ENCODE data around the gene METTL2B. TPM values are rescaled to one million over a fixed set of nuclear protein-coding genes. Genes with fewer than 3 reads are reported as not detected.
"Not testable (repeated sequence)": the region's sequence is repeated elsewhere in the genome, so short reads cannot be mapped to it uniquely, and the experiment has no call there.

Gene METTL2B
- total RNA-seq, 2 donors from 2014 or later = 24.7 to 28.0 TPM

DNA sequence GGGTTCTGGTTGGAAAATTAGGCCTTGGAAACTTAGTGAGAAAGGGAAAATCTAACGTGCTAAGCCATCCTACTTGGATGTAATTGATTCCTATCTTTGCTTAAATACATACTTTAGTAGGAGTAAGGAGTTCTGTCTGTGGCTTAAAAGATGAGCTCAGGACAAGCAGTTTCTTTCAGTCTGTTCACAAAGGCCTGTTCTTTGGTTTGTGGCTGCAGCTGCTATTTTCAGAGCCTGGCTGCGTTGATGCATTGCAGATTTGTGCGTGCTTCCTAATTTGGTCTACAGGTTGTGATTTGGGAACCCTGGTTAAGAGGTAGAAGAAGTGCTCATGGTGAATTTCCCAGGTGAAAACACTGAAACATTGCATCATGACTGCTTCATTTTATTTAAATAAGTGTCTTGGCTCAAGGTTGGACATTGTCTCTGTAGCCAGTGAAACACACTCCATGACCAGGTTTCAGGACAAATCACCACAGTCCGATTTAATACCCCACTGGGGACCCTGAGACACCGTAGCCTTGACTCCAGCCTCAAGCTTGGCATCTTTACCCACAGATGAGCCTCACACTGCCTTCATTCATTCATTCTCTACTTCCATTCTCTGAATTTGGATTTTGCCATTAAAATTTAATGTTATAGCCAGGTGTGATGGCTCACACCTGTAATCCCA, 30.9 kb downstream of the METTL2B start:
- intact Hi-C loops (cut with DNase I, micrococcal nuclease); DNase-seq; ATAC-seq: not testable (repeated sequence)

GRCh38 chr7:128511692-128512091, 35.1 kb downstream of the METTL2B start:
- ATAC-seq; DNase-seq; intact Hi-C loops (cut with DNase I, micrococcal nuclease): not testable (repeated sequence)

GRCh38 chr7:128515232-128515631, 38.7 kb downstream of the METTL2B start:
- DNase-seq; intact Hi-C loops (cut with DNase I, micrococcal nuclease); ATAC-seq: not testable (repeated sequence)

DNA sequence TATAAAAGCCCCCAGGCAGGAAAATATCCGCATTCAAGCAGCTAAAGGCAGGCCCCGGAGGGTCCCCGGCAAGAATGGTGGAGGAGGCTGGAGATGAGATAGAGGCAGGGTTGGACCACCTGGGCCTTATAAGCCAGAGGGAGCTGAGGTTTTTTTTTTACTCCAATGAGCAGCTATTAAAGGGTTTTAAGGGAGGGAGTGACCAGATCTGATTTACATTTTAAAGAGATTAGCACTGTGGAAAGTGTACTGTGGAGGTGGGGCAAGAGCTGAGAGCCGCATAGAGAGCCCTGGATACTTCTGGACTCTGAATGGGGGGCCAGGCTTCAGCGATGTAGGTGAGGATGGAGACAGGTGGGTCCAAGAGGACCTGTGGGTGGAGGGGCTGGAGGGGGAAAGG, 40.5 kb downstream of the METTL2B start:
- intact Hi-C loops (cut with DNase I, micrococcal nuclease); ATAC-seq; DNase-seq: not testable (repeated sequence)

GRCh38 chr7:128523226-128523931, 46.8 kb downstream of the METTL2B start:
- DNase-seq (peak; percentile 93 to 95), ATAC-seq (peak; percentile 88)
- intact Hi-C loops (cut with DNase I, micrococcal nuclease) = not testable (repeated sequence)

GRCh38 chr7:128523932-128524524, 47.5 kb downstream of the METTL2B start:
- DNase-seq (peak; percentile 49 to 53), ATAC-seq (peak; percentile 86)
- intact Hi-C loops (cut with DNase I, micrococcal nuclease) = not testable (repeated sequence)

DNA sequence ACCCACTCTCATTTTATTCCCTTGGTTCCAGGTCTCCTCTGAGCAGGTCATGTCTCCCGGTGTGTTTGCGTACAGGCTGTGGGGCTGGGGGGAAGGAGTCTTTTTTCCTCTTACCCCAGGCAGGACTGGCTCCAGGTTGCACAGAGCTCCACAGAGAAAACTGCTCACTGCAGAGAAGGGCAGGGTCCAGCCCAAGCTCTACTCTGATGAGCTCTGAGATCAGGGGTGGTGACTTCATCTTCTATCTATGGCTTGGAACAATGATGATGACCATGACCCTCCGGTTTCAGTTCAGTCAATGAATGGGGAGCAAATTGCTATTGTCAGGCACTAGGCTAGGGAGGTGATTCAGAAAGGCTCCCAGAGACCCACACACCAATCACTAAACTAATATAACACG, 49.0 kb downstream of the METTL2B start:
- DNase-seq; ATAC-seq; intact Hi-C loops (cut with DNase I, micrococcal nuclease): not testable (repeated sequence)

GRCh38 chr7:128526062-128526466, 49.5 kb downstream of the METTL2B start:
- ATAC-seq; DNase-seq; intact Hi-C loops (cut with DNase I, micrococcal nuclease): not testable (repeated sequence)

DNA sequence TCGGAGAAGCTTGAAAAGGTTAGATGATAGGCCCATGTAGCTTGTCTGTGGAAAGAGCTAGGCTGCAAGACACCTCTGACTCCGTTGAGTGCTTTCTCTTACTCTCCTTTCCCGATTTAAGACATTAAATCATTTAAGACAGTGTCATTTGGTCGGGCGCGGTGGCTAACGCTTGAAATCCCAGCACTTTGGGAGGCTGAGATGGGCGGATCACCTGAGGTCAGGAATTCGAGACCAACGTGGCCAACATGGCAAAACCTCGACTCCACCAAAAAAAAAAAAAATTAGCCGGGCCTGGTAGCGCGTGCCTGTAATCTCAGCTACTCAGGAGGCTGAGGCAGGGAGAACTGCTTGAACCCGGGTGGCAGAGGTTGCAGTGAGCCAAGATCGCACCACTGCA, 52.6 kb downstream of the METTL2B start:
- intact Hi-C loops (cut with DNase I, micrococcal nuclease) = not testable (repeated sequence)

DNA sequence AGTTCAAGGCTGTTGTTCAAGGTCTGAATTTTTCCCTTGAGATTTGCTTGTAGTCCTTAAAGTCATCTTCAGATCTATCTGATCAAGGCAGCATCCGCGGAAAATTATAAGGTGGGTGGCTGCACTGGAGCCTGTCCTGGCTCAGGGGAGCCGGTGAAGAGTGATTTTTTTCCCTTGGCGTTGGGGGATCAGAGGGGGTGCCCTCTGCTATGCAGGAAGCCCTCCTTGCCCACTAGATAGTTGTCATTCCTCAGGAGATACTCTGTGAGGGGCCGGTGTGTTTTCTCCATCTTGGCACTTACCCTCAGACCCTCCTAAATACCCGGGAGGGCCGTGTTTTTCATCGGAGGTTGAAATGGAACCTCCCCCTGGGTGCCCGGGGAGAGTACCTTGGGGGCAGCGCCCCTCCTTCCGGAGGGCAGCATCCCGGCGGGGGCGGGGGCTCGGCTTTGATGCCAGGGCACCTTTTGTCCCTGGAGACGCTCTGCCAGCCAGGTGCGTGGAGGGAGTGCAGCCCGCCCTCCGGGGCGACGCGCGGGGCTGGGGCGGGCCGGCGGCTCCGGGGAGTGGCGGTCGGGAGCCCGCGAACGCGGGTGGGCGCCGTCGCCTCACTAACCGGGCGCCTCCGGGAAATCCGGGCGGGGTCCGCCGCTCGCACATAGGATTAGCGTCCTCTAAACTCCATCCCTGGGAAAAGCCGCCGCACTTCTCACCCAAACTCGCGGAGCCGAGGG, 53.7 kb downstream of the METTL2B start:
- ATAC-seq = peak; percentile 32
- intact Hi-C loops (cut with DNase I, micrococcal nuclease); DNase-seq: not testable (repeated sequence)

More for the DNA sequence above, 52.6 kb downstream of the METTL2B start:
- not testable (repeated sequence) for DNase-seq, ATAC-seq

- no peak for ATAC-seq
- no peak for DNase-seq
- intact Hi-C loops (cut with DNase I, micrococcal nuclease) = no loop called here
These were observed 54.2 kb downstream of the METTL2B start for GRCh38 chr7:128530855-128531104.

DNA sequence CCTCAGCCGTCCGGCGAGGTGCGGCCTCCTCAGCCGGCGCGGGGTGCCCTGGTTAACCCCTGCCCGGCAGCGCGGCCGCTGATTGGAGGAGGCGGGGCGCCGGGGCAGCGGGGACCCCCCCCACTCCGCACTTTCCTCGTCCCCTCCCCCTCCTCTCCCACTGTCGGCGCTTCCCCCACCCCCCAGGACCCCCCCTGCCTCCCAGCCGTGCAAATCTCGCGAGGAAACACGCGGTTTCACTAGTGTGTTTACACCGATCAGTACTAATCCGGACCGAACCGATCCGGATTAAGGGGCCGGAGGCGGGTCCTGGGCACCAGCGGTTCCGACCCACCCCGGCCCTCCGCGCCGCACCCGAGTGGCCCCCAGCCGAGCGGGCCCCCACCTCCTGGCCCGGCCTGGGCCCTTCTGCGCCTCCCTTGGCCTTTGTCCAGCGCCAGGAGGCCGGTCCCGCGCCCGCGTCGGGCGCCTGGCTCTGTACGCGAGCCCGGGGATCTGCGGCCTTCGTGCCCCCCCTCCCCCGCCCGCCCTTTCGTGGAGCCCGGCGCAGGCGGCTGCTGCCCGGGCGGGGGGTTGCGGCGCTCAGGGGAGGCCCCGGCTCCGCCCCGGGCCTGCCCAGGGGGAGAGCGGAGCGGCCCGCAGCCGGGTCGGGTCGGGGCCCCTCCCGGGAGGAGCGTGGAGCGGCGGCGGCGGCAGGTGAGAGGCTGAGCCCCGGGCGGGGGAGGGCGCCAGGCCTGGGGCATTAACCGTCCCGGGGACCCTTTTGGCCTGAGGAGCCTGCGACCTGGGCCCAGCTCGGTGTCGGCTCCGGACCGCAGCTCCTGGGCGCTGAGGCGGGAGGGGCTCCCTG, 54.8 kb downstream of the METTL2B start:
- intact Hi-C loops (cut with DNase I, micrococcal nuclease) = not testable (repeated sequence)
- peak; percentile 82 for ATAC-seq
- DNase-seq = peak; percentile 86 to 88

- DNase-seq (peak; percentile 43 to 63), ATAC-seq (peak; percentile 44)
- intact Hi-C loops (cut with DNase I, micrococcal nuclease) = not testable (repeated sequence)
These were observed 55.5 kb downstream of the METTL2B start for GRCh38 chr7:128531955-128532478.

GRCh38 chr7:128532956-128533355, 56.4 kb downstream of the METTL2B start:
- intact Hi-C loops (cut with DNase I, micrococcal nuclease); ATAC-seq: not testable (repeated sequence)

DNA sequence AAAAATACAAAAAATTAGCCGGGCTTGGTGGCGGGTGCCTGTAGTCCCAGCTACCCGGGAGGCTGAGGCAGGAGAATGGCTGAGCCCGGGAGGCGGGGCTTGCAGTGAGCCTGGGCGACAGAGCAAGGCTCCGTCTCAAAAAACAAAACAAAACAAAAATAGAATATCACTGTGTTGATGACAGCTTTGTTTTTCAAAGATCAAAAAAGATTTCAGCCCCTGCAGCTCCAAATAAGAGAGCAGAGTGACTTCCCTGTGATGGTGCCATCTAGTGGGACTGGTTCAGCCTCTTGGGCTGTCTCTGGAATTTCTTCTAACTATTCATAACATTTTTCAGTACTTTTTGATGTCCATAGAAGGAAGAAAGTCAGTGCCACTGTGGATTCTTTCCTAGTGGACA, 60.9 kb downstream of the METTL2B start:
- ATAC-seq = peak; percentile 67
- DNase-seq; intact Hi-C loops (cut with DNase I, micrococcal nuclease): not testable (repeated sequence)

More at GRCh38 chr7:128532956-128533355, 56.4 kb downstream of the METTL2B start:
- DNase-seq = not testable (repeated sequence)

GRCh38 chr7:128542530-128542929, 66.0 kb downstream of the METTL2B start:
- ATAC-seq; intact Hi-C loops (cut with DNase I, micrococcal nuclease): not testable (repeated sequence)

GRCh38 chr7:128543300-128543699, 66.8 kb downstream of the METTL2B start:
- ATAC-seq = peak; percentile 92
- intact Hi-C loops (cut with DNase I, micrococcal nuclease); DNase-seq: not testable (repeated sequence)

More at GRCh38 chr7:128542530-128542929, 66.0 kb downstream of the METTL2B start:
- not testable (repeated sequence) for DNase-seq

DNA sequence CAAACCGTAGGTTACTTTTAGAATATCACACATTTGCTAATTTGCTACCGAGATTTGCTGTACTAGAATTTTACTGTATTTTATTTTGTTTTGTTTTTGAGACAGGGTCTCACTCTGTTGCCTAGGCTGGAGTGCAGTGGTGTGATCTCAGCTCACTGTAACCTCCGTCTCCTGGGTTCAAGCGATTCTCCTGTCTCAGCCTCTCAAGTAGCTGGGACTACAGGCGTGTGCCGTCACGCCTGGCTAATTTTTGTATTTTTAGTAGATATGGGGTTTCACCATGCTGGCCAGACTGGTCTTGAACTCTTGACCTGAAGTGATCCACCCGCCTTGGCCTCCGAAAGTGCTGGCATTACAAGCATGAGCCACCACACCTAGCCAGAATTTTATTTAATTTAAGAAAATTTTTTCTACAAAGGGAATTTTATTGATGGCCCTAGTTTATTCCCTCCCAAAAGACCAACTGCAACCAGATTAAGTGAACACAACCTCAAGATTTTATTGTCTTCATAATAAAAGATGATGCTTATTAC, 69.8 kb downstream of the METTL2B start:
- intact Hi-C loops (cut with DNase I, micrococcal nuclease); DNase-seq; ATAC-seq: not testable (repeated sequence)

All from left colon (tissue), 2 donors.